Endothelial cell of umbilical vein (primary cell): ENCODE results near the gene MYO15A. TPM values are rescaled to one million over a fixed set of nuclear protein-coding genes. Genes with fewer than 3 reads are reported as not detected.
A peak's percentile ranks its signal among the peaks of the same experiment; 100 is the strongest.

Experiments
- BruUV-seq: library from RNA; stranded (reverse); fragments of 400-500 nt; replicated peaks from 2 replicates; lab custom pipeline; 2021; lab: Mats Ljungman, UMichigan
- CTCF ChIA-PET: fragments of 300-600, 350-600 bp; sonication (Branson Sonifier 250); formaldehyde crosslinking; loops from one replicate; lab custom pipeline; 2021; ENCODE audit warnings: antibody characterized with exemption, inconsistent platforms; lab: Charles Lee
- POLR2A ChIA-PET: fragments of 300-600, 350-600 bp; sonication (Branson Sonifier 250); formaldehyde crosslinking; loops from one replicate; lab custom pipeline; 2021; ENCODE audit warnings: antibody characterized with exemption, inconsistent platforms; lab: Charles Lee
- DNase-seq: peaks from one replicate; pipeline ENCODE4 v3.0.0-alpha.2; 2011; ENCODE audit warnings: low read depth, low spot score
- FAIRE-seq: peaks from 2 replicates; lab custom pipeline; 2011; peaks lifted over from hg19 to GRCh38; lab: Jason Lieb, UNC
- H2AFZ ChIP-seq: 2 replicates; pipeline ENCODE4 v1.6.0; 2012; ENCODE audit warnings: low read depth, low read length, control low read depth, inconsistent platforms
- H3K27ac ChIP-seq: 2 replicates; pipeline ENCODE4 v1.5.1; 2011; ENCODE audit warnings: low read depth, mild to moderate bottlenecking, control low read depth, low read length, moderate library complexity; ENCODE audit not compliant: insufficient read depth
- H3K27me3 ChIP-seq, 2 experiments: 2 replicates each; pipeline versions ENCODE4 v1.6.0 to v1.6.1; 2011; ENCODE audit warnings: low read length in 2 of 2, mixed read lengths in 1 of 2; ENCODE audit not compliant: control insufficient read depth in 2 of 2, insufficient read depth in 2 of 2
- H3K36me3 ChIP-seq, 2 experiments: 2 replicates in 1 of 2; 3 replicates in 1 of 2; pipeline ENCODE4 v1.5.1; 2011; ENCODE audit warnings: low read length in 2 of 2, mild to moderate bottlenecking in 1 of 2, moderate library complexity in 1 of 2; ENCODE audit not compliant: control insufficient read depth in 2 of 2, insufficient read depth in 2 of 2; ENCODE audit errors: extremely low read depth in 1 of 2
- H3K4me1 ChIP-seq: 3 replicates; pipeline ENCODE4 v1.5.1; 2011; ENCODE audit warnings: mild to moderate bottlenecking, low read length; ENCODE audit not compliant: control insufficient read depth, insufficient read depth; ENCODE audit errors: extremely low read depth
- H3K4me2 ChIP-seq: 2 replicates; pipeline ENCODE4 v1.6.1; 2011; ENCODE audit warnings: low read length, control low read depth, mixed read lengths; ENCODE audit not compliant: insufficient read depth
- H3K4me3 ChIP-seq, 3 experiments: fragments of 200-600 bp in 1 of 3; sonication (generic), shearing (Covaris generic) in 1 of 3; replicated peaks in 1 of 3; 2 replicates each; pipeline ENCODE4 v1.5.1; 2011 to 2016; ENCODE audit warnings: control low read depth in 3 of 3, low read length in 3 of 3, mild to moderate bottlenecking in 2 of 3, inconsistent platforms in 1 of 3, low read depth in 1 of 3, moderate library complexity in 1 of 3; ENCODE audit not compliant: insufficient read depth in 1 of 3
- H3K79me2 ChIP-seq: 2 replicates; pipeline ENCODE4 v1.6.0; 2012; ENCODE audit warnings: low read length, inconsistent platforms; ENCODE audit not compliant: control insufficient read depth, insufficient read depth
- H3K9ac ChIP-seq: replicated peaks from 2 replicates; pipeline ENCODE3; 2011; ENCODE audit warnings: low read length, control low read depth; ENCODE audit not compliant: insufficient read depth; ENCODE audit errors: extremely low read depth
- H3K9me1 ChIP-seq: replicated peaks from 3 replicates; pipeline ENCODE4 v1.6.0; 2011; ENCODE audit warnings: mild to moderate bottlenecking, low read length; ENCODE audit not compliant: control insufficient read depth, insufficient read depth; ENCODE audit errors: extremely low read depth
- H3K9me3 ChIP-seq: replicated peaks from 2 replicates; pipeline ENCODE4 v1.5.1; 2012; ENCODE audit warnings: low read length, inconsistent platforms; ENCODE audit not compliant: control insufficient read depth, insufficient read depth
- H4K20me1 ChIP-seq: replicated peaks from 2 replicates; pipeline ENCODE3; 2011; ENCODE audit warnings: mild to moderate bottlenecking, low read length; ENCODE audit not compliant: control insufficient read depth, insufficient read depth; ENCODE audit errors: extremely low read depth
- EZH2 ChIP-seq: IDR thresholded peaks from 2 replicates; pipeline ENCODE4 v1.6.1; 2012; ENCODE audit warnings: borderline replicate concordance, low read depth, mild to moderate bottlenecking, moderate library complexity, low read length, inconsistent platforms; ENCODE audit not compliant: severe bottlenecking
- FOS ChIP-seq: IDR thresholded peaks from 2 replicates; pipeline ENCODE4 v1.6.1; 2011; ENCODE audit warnings: mild to moderate bottlenecking, low read length, moderate library complexity, borderline replicate concordance; ENCODE audit not compliant: insufficient read depth
- GATA2 ChIP-seq: IDR thresholded peaks from 2 replicates; pipeline ENCODE4 v1.7.0; 2011; ENCODE audit warnings: low read depth, mild to moderate bottlenecking, moderate library complexity, mixed read lengths, low read length; ENCODE audit not compliant: insufficient read length, insufficient read depth
- MYC ChIP-seq: IDR thresholded peaks from one replicate; pipeline ENCODE4 v1.6.1; 2011; ENCODE audit warnings: mild to moderate bottlenecking, low read depth, low read length
- POLR2A ChIP-seq: IDR thresholded peaks from 2 replicates; pipeline ENCODE4 v1.6.1; 2012; ENCODE audit warnings: low read depth, mild to moderate bottlenecking, control low read depth, low read length
- POLR2AphosphoS5 ChIP-seq: IDR thresholded peaks from 2 replicates; pipeline ENCODE4 v1.6.1; 2012; ENCODE audit warnings: low read depth, mild to moderate bottlenecking, control low read depth, low read length, moderate library complexity; ENCODE audit not compliant: insufficient read depth
- dilution Hi-C: fragments of 300-500 bp; cut with MboI; formaldehyde crosslinking; loops from one replicate; pipeline ENCODE4 v1.15.0; 2019; ENCODE audit warnings: low sequenced_read_pairs; ENCODE audit not compliant: extremely low pct_ligation_motif_present
- intact Hi-C: fragments of 100-400 bp; cut with micrococcal nuclease; formaldehyde crosslinking; loops from one replicate; pipeline ENCODE4 v1.10.0; 2022
- polyA plus RNA-seq, 4 experiments: library from polyadenylated mRNA; depleted of rRNA in 3 of 4; stranded (reverse) in 3 of 4; unstranded in 1 of 4; fragments of >200 nt; gene quantifications; 2 replicates each; pipeline versions ENCODE4 v1.2.1 to v1.2.3, GENCODE V29; 2011 to 2012; ENCODE audit warnings: missing spikeins in 1 of 4
- total RNA-seq: library from RNA; stranded (reverse); gene quantifications from 2 replicates; pipeline ENCODE4 v1.2.3, GENCODE V29; 2021
- TF ChIP-seq, protein P1 (sequence below): IDR thresholded peaks from 2 replicates; pipeline ENCODE4 v1.6.1; 2011; ENCODE audit not compliant: insufficient read depth, insufficient read length
- TF ChIP-seq, protein P2 (sequence below), 2 donors: IDR thresholded peaks; 1 replicate in 1 of 2; 2 replicates in 1 of 2; pipeline ENCODE4 v1.5.1; 2011; ENCODE audit warnings: low read length in 2 of 2, mild to moderate bottlenecking in 2 of 2, moderate library complexity in 2 of 2, control low read depth in 1 of 2, inconsistent platforms in 1 of 2, low read depth in 1 of 2; ENCODE audit not compliant: insufficient read depth in 1 of 2; ENCODE audit errors: extremely low read depth in 1 of 2

The MYO15A gene
- total and polyA plus RNA-seq, 2 donors (not counting 3 experiments of a cell fraction or from before 2014, with no cell fraction given) = 0.46 to 0.82 TPM

DNA sequence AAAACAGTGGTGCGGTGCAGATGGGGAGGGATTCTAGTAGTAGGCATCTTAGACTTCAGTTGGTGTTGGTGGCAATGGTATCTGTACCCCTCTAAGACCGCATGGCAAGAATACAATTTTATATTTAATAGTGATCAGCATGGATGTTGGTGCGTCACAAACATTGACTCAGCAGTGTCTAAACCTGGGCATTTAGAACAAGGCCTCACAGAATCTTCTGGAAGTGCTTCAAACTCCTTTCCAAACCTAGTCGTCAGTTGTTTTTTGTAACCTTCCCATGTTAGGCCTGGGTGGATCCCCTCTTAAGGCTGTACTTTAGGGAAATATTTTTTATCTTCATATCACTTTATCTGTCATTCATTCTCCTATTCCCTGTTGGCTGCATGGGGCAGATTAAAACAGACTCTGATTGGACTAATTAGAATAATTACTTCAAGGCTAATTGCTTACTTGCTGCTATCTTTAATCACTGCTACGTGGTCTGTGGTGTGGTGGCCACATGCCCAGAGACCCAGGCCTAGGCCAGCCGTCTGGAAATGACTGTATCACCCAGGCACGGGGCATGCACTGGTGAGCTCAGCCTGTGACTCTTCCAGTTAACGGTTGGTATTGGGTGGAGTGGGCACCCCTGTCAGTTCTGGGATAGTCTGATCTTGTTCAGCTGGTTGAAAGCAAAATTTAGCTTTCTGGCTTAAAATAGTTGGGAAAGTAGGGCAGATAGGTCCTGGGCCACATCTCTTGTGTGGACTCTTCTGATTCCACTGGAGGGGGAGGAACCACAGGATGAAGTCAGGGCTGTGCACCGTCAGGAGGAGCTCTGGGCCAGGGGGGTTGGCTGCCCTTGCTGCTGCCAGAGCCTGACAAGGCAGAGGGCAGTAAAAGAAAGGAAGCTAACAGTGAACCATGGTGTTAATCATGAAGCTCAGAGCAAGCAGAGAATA lies 79.5 kb downstream of the MYO15A start:
- dilution Hi-C loops (no loop called here), intact Hi-C loops (no loop called here)
- peaks cover 91% of the 10 kb centered on the region for H3K79me2 ChIP-seq
- no peaks in the 10 kb centered on the region for H4K20me1 ChIP-seq
- no peaks in the 10 kb centered on the region for H3K9me3 ChIP-seq
- H3K27ac ChIP-seq = peak overlapping the region; percentile 62
- H3K9ac ChIP-seq = peak overlapping the region; percentile 33
- H3K4me3 ChIP-seq = peak overlapping the region in 1 of 3 experiments; percentile 79
- TF ChIP-seq GATA2 (peak; percentile 35), POLR2A (no peak), FOS (peak; percentile 48)
- no peaks in the 10 kb centered on the region for H3K9me1 ChIP-seq
- POLR2A ChIA-PET = no interaction called here
- H2AFZ ChIP-seq = no peak overlapping the region
- BruUV-seq = no TSS peak
- H3K4me2 ChIP-seq = peak overlapping the region; percentile 93
- peak; percentile 61 for DNase-seq
- H3K36me3 ChIP-seq = no peaks in the 10 kb centered on the region
- CTCF ChIA-PET = interaction anchor here (0.8 to 1.5 kb wide), 8 partner anchors 10 to 60 kb away, joined by 3 to 7 read pairs (median 4); no protein-coding TSS in a partner anchor
- H3K27me3 ChIP-seq = no peaks in the 10 kb centered on the region
- H3K4me1 ChIP-seq = peaks cover 67% of the 10 kb centered on the region
- peak; percentile 87 for FAIRE-seq

DNA sequence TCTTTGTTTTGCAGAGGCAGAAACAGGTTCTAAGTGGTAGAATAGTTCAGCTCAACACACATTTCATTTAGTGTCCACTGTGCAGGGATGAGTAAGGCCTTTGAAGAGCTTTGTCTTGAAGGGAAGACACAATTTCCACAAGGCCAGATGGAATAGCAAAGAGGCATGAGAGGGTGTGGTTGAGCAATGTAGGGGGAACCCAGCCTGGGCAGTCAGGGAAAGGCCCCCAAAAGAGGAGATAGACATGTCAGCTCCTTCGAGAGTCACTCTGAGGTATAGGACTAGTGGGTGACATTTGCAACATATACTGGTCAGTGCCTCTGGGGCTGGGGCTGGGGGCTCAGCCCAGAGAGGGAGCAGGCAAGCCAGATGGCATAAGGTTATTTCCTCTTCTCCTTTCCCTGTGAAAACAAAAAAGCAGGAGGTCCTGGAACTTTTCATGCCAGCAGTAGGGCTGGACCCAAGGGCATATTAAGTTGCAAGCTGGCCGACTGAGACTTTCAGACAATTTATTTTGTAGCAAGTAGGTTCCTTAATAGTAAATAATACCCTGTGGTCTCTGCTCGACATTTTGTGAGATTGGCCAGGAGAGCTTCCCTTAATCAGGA lies 82.2 kb downstream of the MYO15A start:
- Histone ChIP-seq H3K4me1 (peaks cover 55% of the 10 kb centered on the region), H3K9me3 (no peaks in the 10 kb centered on the region), H3K9ac (no peak overlapping the region), H3K9me1 (no peaks in the 10 kb centered on the region), H3K27me3 (no peaks in the 10 kb centered on the region), H3K4me2 (peak overlapping the region; percentile 27), H3K4me3 (no peak overlapping the region), H3K27ac (peak overlapping the region; percentile 6), H4K20me1 (no peaks in the 10 kb centered on the region), H3K36me3 (peaks cover 10 to 11% of the 10 kb centered on the region in 2 experiments), H3K79me2 (peaks cover 91% of the 10 kb centered on the region), H2AFZ (no peak overlapping the region)
- DNase-seq (no peak), FAIRE-seq (no peak)
- BruUV-seq = no TSS peak
- ChIA-PET POLR2A (interaction anchor here (1.1 kb wide), 1 partner anchor 28 kb away, joined by 3 read pairs; no protein-coding TSS in a partner anchor), CTCF (interaction anchor here (0.6 to 1.8 kb wide), 8 partner anchors 9 to 57 kb away, joined by 3 to 12 read pairs (median 4); no protein-coding TSS in a partner anchor)
- dilution Hi-C loops = no loop called here
- TF ChIP-seq, protein P1, sequence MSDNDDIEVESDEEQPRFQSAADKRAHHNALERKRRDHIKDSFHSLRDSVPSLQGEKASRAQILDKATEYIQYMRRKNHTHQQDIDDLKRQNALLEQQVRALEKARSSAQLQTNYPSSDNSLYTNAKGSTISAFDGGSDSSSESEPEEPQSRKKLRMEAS = no peak
- no peak for TF ChIP-seq GATA2
- TF ChIP-seq EZH2 = no peak
- TF ChIP-seq, protein P2, sequence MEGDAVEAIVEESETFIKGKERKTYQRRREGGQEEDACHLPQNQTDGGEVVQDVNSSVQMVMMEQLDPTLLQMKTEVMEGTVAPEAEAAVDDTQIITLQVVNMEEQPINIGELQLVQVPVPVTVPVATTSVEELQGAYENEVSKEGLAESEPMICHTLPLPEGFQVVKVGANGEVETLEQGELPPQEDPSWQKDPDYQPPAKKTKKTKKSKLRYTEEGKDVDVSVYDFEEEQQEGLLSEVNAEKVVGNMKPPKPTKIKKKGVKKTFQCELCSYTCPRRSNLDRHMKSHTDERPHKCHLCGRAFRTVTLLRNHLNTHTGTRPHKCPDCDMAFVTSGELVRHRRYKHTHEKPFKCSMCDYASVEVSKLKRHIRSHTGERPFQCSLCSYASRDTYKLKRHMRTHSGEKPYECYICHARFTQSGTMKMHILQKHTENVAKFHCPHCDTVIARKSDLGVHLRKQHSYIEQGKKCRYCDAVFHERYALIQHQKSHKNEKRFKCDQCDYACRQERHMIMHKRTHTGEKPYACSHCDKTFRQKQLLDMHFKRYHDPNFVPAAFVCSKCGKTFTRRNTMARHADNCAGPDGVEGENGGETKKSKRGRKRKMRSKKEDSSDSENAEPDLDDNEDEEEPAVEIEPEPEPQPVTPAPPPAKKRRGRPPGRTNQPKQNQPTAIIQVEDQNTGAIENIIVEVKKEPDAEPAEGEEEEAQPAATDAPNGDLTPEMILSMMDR (IDR thresholded peaks at IDR 0.05; ENCODE audit: extremely low read depth in 1 of 2, insufficient read depth in 1 of 2, low read depth in 1 of 2, low read length in 2 of 2) = no peak
- no peak for TF ChIP-seq POLR2A
- peak; percentile 6 for TF ChIP-seq POLR2AphosphoS5
- no peak for TF ChIP-seq MYC
- intact Hi-C loops = no loop called here
